HPDE6-E6E7 (cell line): ENCODE data around the gene PTPN14.
"Not testable (repeated sequence)": the region's sequence is repeated elsewhere in the genome, so short reads cannot be mapped to it uniquely, and the experiment has no call there.

ENCODE experiments used
- DNase-seq: peaks from one replicate; pipeline ENCODE4 v3.0.0; 2011; ENCODE audit warnings: missing footprints; ENCODE audit errors: extremely low spot score

The PTPN14 gene

DNA sequence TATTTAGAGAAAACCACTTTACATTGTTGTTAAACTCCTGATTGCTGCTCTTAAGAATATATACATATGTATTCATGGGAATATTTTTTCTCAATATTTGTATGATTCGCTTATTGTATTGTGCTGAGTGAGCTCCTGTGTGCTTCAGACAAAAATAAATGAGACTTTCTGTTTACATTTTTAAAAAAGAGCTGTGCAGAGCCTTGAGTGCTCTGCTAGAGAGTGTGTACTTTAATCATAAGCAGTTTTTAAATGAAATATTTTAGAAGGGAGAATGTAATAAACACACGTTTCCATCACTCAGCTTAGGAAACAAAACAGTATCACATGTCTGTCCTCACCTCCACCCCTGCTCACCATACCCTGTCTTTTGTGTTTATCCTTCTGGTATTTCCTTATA, 9.7 kb downstream of the PTPN14 start:
- no peak for DNase-seq

DNA sequence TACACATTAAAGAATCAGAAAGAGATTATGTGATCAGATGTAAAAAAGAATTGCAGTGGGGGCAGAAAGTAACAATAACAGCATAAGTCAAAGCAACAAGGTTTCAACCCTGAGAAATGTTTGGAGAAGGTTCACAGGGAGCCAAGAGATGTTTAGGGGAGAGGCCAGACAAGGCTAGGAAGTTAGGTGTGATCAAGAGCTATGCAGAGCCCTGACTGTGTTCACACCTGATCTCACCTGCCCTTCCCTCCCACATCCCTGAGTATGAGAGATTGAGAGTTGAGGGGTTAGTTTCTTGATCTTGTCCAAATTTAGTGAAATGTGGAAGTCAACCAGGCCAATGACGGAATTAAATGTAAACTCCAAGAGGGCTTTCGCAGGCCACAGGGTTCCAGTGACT, 10.2 kb downstream of the PTPN14 start:
- no peak for DNase-seq

DNA sequence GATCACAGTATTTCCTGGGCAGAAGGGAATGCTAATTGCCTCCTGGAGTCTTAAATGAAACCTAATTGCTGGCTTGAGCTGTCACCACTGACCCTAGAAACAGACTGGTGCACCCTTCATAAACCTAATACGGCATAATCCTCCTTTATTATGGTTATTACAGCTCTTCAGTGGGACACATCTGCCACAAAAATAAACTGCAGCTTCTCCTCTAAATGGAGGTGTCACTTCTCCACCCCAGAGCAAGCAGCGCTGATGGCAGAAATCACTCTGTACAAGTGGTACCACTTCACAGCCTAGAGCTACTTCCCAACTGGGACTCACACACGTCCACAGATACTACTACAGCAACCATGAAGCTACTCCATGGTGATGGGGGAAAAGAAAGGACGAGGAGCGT, 11.1 kb downstream of the PTPN14 start:
- no peak for DNase-seq

DNA sequence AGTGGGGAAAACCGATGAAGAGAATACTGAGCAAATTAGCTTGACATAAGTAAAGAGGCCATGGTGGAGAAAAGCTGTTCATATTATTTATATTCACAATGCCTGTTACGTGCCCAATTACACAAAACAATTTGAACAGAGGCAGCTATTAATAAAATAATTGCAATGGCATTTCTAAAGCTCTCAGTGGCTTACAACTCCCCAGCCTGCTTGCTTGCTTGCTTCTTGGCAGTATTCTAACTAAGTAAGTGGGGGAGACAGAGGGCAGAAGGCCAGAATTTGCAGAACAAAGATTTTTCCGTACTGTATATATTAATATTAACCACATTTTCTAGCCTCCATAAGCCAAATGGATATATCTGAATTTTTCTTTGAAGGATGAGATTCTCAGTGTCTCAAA, 12.9 kb downstream of the PTPN14 start:
- no peak for DNase-seq

DNA sequence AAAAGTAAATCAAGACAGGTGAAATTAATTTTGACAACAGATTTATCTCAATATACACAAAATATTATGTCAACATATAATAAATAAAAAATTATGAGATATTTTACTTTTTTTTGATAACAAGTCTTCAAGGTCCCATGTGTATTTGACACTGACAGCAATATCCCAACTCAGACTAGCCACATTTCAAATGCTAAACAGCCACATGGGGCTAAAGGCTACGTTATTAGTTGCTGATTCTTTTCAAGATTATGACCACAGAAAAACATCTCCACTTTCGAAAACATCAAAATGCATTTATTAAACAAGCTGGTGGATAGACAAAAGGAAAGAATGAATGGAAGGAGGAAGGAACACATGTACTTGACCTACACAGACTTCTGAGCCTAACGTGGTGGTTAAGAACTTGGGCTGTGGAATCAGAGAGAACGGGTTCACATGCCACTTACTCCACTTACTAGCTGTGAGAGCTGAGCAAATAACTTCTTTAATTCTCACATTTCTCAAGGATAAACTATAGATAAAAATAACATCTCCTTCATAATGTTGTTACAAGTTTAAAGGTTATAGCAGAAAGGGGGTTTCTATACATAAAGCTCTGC, 13.4 kb downstream of the PTPN14 start:
- DNase-seq, result no peak

DNA sequence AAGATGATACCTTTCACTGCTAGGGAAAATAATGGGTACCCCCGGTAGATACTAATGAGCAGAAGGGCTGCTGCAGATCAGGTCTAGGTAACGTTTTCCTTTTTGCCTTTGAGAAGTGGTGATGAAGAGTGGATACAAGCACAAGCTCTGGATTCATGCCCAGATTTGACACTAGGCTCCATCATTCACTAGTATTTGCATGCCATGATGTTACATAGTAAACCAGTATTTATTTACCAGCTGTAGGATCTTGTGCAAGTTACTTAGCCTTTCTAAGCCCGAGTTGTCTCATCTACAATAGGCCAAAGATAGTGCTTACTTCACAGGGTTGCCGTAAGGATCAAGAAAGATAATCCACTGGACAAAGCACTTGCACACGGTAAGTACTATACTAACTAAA, 14.2 kb downstream of the PTPN14 start:
- DNase-seq, result no peak

DNA sequence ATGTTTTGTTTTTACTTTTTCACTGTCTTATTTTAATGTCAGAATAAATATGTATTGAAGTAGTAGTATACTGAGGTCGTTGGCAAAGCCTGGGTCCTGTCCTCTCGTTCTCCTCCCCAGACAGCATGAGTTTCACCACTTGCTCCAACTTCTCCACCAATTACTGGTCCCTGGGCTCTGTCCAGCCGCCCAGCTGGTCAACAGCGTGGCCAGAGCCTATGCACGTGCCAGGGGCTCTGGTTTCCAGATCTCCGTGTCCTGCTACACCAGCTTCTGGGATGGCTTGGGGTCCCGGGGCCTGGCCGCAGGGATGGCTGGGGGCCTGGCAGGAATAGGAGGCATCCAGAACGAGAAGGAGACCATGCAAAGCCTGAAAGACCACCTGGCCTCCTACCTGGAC, 19.3 kb downstream of the PTPN14 start:
- DNase-seq, result no peak

DNA sequence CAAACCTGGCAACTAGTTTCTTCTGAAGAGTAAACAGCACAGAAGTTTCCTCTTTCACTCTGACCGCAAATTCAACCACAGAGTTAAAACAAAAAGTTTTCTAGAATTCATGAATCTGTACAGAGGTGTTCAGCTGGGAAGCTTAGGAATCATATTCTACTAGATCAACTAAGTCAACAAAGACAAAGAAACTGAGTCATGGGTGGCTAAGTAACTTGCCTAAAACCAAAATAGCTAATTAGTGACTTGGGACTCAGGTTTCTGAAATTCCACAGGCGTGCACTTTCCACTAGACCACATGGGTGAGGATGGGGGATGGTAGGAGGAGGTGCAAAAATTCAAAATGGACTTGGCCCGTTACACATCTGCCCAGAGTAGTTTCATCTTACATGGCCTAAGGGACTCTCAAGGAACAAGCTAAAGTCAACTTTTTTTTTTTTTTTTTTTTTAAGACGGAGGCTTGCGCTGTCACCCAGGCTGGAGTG, 25.8 kb downstream of the PTPN14 start:
- DNase-seq, result no peak

DNA sequence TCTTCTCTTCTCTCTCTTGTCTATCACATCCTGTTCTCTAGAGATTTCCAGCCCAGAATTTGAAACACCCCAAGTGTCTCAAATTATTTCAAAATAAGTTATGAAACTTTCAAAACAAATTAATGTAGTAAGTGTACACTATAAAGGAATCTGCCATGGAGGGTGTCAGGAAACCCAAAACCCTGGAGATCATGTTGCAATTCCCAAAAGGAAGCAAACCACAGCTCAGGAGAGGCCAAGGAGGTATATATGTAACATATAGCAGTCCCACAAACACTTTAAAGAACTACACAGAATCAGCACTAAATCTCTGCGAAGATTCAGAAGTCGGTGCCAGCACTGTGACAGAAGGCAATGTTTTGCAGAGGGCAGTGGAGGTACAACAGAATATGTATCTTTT, 26.6 kb downstream of the PTPN14 start:
- DNase-seq, result no peak

DNA sequence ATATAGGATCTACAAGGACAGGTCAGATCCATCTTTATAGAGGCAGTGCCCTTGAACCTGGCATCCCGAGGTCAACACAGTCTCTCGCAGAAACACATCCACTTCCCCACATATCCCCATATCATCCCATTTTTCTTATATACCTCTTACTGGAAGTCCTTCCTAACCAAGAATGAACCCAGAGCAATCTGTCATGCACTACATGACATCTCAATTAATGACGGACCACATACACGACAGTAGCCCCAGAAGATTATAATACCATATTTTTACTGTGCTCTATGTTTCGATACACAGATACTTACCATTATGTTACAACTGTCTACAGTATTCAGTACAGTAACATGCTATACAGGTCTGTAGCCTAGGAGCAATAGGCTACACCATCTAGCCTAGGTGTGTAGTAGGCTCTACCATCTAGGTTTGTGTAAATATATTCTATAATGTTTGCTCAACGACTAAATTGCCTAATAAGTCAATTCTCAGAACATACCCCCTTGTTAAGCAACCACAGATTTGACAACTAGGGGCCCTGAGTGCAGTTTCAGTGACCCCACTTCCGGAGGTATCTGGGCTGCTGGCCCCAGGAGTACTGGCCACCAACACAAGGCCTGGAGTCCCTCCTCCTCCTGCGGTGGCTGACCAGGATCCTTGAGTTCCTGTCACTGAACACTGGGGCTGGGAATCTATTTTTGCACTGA, 28.1 kb downstream of the PTPN14 start:
- no peak for DNase-seq

DNA sequence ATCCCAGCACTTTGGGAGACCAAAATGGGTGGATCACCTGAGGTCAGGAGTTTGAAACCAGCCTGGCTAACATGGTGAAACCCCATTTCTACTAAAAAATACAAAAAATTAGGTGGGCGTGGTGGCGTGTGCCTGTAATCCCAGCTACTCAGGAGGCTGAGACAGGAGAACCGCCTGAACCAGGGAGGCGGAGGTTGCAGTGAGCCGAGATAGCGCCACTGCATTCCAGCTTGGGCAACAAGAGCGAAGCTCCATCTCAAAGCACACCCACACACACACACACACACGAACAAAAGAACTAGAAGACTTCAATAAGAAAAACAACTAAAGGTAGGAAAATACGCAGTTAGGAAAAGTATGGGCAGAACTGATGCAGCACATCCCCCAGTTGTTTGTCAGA, 29.9 kb downstream of the PTPN14 start:
- DNase-seq, result not testable (repeated sequence)

DNA sequence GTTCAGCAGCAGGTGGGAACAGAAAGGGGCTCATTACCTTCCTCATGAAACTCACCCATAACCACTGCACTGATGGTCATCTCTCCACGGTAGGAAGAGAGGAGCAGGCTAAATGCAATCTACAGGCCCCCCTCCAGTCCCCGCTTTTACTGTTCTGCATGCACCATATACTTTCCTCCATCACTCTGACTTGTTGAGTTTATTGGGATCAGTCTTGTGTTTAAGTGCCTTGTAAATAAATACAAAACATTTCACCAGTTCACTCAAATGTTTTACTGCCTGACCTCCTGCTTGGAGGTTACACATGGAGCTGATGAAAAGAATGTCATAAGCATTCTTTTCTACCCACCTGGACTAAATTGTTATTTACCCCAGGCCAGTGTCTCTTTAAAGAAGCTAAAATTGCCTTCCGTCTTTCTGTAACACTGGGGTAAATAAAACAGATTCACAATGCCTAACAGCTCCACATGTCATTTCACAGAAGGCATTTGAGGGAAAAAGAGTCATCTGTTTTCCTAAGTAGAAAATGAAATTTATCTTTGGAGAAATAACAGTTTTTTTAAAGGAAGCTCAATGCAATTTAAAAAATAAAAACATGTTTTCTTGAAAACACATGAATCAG, 30.7 kb downstream of the PTPN14 start:
- no peak for DNase-seq

DNA sequence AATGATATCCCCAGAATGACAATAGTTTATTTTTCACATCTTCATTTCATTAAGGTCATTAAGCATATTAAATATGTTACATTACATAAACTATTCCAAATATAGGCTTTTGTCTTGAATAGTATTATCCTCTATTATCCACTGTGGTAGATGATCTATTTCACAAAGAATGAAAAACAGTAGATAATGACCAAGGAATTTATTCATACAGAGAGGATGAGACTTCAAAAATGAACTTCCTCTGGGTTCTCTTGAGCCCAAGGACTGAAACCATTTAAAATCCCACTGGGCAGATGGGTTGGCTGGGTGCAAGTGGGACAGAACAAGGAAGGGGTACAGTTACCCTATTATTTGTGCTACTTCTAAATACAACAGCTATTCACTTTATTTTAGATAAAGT, 33.0 kb downstream of the PTPN14 start:
- no peak for DNase-seq

DNA sequence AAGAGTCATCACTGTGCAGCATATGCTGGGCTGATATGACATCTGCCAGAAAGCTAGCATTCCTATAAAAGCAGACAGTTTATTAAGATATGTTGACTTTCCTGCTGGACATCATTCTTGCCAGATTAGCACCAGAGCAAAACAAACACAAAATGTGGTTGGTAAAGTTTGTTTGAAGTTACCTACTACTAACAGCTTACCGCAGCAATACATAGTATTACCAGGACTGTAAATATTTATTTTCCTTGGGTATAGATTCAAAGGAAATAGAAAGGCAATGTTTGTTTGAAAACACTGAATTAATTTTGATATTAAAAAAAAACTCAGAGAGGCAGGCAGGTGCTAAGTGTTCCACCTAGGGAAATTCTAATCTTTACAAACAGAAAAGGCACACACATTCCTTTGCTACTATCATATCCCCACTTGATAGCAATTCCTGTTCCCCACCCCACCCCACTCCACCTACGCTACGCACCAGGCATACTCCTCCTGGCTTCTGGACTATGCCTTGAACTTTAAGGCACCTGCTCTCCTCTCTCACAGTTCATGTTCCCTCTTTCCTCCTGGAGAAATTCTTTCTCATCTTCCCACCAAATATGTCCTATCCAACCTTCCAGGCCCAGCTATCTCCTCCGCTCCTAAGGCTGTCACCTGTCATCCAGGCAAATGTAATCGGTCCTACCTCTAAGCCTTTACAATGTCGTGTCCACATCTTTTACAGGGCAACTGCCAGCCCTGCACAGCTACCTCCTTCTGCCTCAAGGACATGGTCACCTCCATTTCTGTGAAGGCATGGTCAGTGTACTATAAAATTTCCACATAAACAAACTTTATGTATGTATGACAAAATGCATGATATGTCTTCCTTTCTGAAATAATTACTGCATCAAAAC, 34.7 kb downstream of the PTPN14 start:
- no peak for DNase-seq

DNA sequence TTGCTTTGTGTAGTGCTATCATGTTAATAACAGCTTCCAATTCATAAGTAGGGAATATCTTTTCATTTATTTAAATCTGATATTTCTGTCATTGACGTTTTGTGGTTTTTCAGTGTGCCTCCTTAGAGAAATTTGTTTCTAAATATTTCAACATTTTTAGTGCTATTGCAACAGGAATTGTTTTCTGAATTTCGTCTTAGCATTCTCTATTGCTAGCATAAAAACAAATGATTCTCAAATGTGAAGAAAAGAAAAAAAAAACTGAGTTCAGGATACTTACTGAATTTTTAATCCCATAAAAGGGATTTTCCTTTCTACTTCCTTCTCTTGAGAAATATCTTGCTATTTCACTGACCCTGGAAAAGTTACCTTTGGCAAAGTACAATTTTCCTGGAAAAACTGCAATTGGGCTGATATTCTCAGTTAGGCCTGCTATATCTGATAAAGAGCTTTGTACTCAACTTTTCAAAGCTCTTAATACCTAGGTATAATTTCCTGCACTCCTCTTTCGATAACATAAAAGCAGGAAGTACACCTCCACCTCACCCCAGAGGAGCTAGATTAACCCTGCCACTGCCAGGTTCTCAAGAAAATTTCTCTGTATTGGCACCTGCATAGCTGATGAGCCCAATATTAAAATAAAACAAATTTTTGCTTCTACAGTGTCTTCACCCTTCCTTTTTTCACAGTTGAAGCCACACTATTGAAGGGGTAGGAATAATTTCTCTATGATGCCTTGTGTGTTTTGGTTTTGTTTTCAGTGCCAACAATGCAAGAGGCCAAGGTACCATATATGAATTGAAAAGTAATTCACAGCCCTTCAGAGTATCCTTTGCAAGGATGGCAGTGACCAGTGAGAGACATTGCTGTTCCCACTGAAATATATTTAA, 35.6 kb downstream of the PTPN14 start:
- DNase-seq, result no peak

DNA sequence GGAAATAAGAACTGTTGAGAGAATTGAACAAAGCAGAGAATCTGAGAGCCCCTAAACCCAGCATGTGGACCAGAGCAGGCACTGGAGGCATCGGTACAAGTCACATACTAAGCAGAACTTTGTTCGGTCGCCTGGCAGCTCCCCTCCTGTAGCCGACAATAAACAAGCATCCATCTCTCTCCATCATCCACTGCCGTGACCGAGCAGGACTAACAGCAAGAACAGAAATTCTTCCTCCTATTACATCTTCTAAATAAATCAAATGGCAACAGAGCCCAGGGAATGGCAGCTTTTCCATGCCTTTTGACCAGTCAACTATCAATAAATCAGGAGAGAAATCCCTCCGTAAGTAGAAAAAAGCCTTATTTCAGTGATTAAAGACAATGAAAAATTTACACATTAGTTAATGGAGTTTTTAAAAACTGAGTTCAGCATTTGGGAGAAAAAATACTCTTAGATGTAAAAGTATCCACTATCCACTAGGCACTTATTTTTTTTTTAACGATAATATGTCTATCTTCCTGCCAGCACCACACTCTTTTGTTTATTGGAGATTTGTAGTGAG, 36.5 kb downstream of the PTPN14 start:
- no peak for DNase-seq

DNA sequence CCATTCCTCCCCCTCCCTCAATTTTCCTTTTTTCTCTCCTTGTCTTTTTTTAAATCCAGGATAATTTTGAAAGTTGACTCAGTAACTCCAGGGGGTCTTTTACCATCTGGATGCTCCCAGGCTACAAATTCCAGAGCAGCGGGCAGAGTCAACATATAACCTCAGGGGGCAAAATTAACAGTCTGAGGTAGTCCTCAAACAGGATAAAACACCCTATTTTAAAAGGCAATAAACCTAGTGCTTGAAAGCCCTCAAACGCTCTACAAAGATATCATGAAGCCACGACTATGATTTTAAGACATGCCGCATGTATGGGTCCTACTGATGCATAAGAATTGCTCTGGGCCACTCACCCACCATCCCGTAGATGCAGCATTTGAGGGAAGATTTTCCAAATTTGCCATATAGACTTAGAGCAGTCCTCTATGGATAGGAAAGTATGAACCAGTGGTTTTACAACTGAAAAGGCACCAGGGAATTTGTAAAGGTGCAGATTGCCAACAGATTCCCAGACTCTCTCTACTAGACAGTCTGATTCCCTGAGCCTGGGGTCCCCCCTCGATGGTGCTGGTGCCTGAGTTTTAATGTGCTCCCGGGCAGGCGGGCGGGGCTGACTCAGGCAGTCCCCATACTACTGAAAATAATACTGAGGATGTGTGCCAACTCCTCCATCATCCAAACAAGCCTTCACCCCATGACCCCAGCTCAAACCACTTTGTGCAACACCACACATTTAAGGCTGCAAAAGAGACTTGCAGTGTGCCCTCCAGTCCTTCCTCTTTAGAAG, 37.2 kb downstream of the PTPN14 start:
- no peak for DNase-seq

DNA sequence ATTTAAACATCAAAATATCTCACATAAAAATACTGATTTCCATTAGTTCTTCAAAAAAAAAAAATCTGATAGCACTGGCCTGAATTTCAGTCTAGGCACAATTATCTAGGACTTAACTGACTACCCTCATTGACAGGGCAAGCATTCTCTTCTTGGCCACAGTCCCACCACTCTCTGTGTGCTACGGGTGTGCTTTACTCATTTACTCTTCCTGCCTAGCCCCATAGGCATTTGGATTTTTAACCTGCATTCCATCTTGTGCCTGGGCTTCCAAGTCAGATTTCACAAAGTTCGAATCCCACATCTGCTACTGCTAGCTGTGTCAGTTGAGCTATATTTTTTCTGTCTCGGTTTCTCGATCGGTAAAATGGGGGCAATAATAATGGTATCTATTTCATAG, 38.0 kb downstream of the PTPN14 start:
- no peak for DNase-seq

DNA sequence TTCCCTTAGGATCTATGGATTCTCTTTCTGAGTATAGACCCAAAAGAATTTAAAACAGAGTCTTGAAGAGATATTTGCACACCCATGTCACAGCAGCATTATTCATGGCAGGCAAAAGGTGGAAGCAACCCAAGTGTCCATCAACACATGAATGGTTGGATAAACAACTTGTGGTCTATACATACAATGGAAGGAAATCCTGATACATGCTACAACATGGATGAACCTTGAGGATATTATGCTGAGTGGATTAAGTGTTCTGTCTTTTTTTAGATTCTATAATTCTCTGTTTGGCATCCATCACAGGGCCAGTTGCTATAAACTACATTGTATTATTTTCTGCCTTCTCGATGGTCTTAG, 39.8 kb downstream of the PTPN14 start:
- DNase-seq, result no peak
